Measurements from ENCODE around the gene GRK6. TPM values are rescaled to one million over a fixed set of nuclear protein-coding genes. Genes with fewer than 3 reads are reported as not detected.

GRK6 gene
- total and polyA plus RNA-seq, 2 of the 4 experiments (the other 2 are of a cell fraction): 25.3 to 30.1 TPM

DNA sequence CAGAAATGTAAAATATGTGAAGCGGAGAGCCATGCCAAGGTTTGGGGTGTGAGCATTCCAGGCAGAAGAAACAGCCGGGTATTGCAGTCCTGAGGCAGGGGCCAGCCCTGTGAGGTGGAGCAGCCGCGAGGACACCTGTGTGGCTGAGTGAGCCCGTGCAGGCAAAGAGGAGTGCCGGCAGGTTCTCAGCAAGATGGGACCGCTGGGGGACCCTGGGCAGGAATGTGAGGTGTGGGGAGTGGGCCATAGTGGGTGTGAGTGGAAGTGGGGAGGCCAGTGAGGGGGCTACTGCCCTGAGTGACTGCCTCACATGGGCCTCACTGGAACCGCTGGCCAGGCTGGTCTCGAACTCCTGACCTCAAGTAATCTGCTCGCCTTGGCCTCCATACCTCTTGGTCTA lies 12.0 kb downstream of the GRK6 start:
- Histone ChIP-seq H4K8ac (ENCODE audit: low read depth in 2 of 2, low read length in 2 of 2) (no peak overlapping the region), H2AK9ac (replicated peaks; ENCODE audit: low read depth, low read length, poor library complexity) (no peak overlapping the region), H3K56ac (ENCODE audit: extremely low read depth, insufficient read depth, low read length) (no peak overlapping the region), H3K4me3 (ENCODE audit: insufficient read depth, low read depth, low read length) (no peak overlapping the region), H2AK5ac (ENCODE audit: low read depth, low read length) (no peak overlapping the region), H2BK120ac (ENCODE audit: low read depth, low read length) (no peak overlapping the region), H3K36me3 (ENCODE audit: control insufficient read depth, insufficient read depth, low read length) (peaks cover 42% of the 10 kb centered on the region), H3K27ac (ENCODE audit: insufficient read depth, low read length) (no peak overlapping the region), H3K14ac (replicated peaks; ENCODE audit: low read depth, low read length) (no peak overlapping the region), H2BK20ac (ENCODE audit: low read depth, low read length) (no peak overlapping the region), H3K18ac (ENCODE audit: low read depth, low read length) (no peak overlapping the region), H2AFZ (replicated peaks; ENCODE audit: low read length, poor library complexity) (no peak overlapping the region), H4K91ac (ENCODE audit: insufficient read depth, low read depth, low read length) (no peak overlapping the region), H3K23ac (ENCODE audit: low read depth, low read length) (no peak overlapping the region), H3K4ac (ENCODE audit: low read depth, low read length) (no peak overlapping the region), H3K9me1 (ENCODE audit: insufficient read depth, low read length) (peaks cover 6% of the 10 kb centered on the region; the same call in 1 of the 2 replicates), H3K4me2 (ENCODE audit: low read depth, low read length) (no peak overlapping the region), H4K5ac (ENCODE audit: low read depth, low read length) (no peak overlapping the region), H3K4me1 (ENCODE audit: control insufficient read depth, insufficient read depth, low read length) (no peaks in the 10 kb centered on the region), H3K9ac (ENCODE audit: low read depth, low read length) (no peak overlapping the region), H3K9me3 (ENCODE audit: control insufficient read depth, insufficient read depth, low read length) (no peaks in the 10 kb centered on the region), H4K20me1 (ENCODE audit: insufficient read depth, low read length) (no peaks in the 10 kb centered on the region), H3K79me1 (ENCODE audit: low read depth in 1 of 2, low read length in 2 of 2) (no peaks in the 10 kb centered on the region), H3K27me3 (ENCODE audit: control insufficient read depth, insufficient read depth, low read length) (no peaks in the 10 kb centered on the region), H2BK5ac (ENCODE audit: low read depth, low read length, poor library complexity, severe bottlenecking) (no peak overlapping the region), H2BK15ac (ENCODE audit: low read depth, low read length) (no peak overlapping the region)
- in situ Hi-C loops (cut with MboI; ENCODE audit: low sequenced_read_pairs): no loop called here
- DNase-seq: no peak
- 91% methylated on average over 5 of the region's 10 CpGs; no CpG with 5 or more reads in 1 of the 2 experiments for WGBS, 2 experiments (ENCODE audit: extremely low coverage in 2 of 2, insufficient read length in 1 of 2)
- ATAC-seq (ENCODE audit: low read depth): no peak
- POLR2A ChIA-PET (ENCODE audit: unreplicated experiment): interaction anchor here (0.6 kb wide), 1 partner anchor 9 kb away, joined by 4 read pairs; no protein-coding TSS in a partner anchor
- TF ChIP-seq, protein P1, sequence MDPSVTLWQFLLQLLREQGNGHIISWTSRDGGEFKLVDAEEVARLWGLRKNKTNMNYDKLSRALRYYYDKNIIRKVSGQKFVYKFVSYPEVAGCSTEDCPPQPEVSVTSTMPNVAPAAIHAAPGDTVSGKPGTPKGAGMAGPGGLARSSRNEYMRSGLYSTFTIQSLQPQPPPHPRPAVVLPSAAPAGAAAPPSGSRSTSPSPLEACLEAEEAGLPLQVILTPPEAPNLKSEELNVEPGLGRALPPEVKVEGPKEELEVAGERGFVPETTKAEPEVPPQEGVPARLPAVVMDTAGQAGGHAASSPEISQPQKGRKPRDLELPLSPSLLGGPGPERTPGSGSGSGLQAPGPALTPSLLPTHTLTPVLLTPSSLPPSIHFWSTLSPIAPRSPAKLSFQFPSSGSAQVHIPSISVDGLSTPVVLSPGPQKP (IDR thresholded peaks at IDR 0.05; ENCODE audit: borderline replicate concordance, low read depth, low read length): no peak
- TF ChIP-seq CHD1 (IDR thresholded peaks at IDR 0.05; ENCODE audit: low read depth, low read length) (no peak), POLR2A (IDR thresholded peaks at IDR 0.05; ENCODE audit: low read depth, low read length) (no peak), BHLHE40 (IDR thresholded peaks at IDR 0.05; ENCODE audit: low read depth, low read length) (no peak), MXI1 (IDR thresholded peaks at IDR 0.05; ENCODE audit: borderline replicate concordance, low read depth, low read length) (no peak), NFE2L2 (IDR thresholded peaks at IDR 0.05; ENCODE audit: low read depth, low read length) (no peak), FOS (IDR thresholded peaks at IDR 0.05; ENCODE audit: low read depth, low read length) (no peak)
- TF ChIP-seq, protein P2, sequence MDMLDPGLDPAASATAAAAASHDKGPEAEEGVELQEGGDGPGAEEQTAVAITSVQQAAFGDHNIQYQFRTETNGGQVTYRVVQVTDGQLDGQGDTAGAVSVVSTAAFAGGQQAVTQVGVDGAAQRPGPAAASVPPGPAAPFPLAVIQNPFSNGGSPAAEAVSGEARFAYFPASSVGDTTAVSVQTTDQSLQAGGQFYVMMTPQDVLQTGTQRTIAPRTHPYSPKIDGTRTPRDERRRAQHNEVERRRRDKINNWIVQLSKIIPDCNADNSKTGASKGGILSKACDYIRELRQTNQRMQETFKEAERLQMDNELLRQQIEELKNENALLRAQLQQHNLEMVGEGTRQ (IDR thresholded peaks at IDR 0.05; ENCODE audit: low read depth, low read length): no peak
- intact Hi-C loops (cut with micrococcal nuclease): no loop called here
- CTCF ChIA-PET: no interaction called here
- dilution Hi-C loops (cut with HindIII; ENCODE audit: low sequenced_read_pairs, unreplicated experiment): no loop called here
- no TSS peak for BruUV-seq (replicated peaks)
